ENCODE data around the gene WBP1. TPM values are rescaled to one million over a fixed set of nuclear protein-coding genes. Genes with fewer than 3 reads are reported as not detected.

Gene WBP1
- total RNA-seq, 1 experiment from 2014 or later = 40.8 TPM

DNA sequence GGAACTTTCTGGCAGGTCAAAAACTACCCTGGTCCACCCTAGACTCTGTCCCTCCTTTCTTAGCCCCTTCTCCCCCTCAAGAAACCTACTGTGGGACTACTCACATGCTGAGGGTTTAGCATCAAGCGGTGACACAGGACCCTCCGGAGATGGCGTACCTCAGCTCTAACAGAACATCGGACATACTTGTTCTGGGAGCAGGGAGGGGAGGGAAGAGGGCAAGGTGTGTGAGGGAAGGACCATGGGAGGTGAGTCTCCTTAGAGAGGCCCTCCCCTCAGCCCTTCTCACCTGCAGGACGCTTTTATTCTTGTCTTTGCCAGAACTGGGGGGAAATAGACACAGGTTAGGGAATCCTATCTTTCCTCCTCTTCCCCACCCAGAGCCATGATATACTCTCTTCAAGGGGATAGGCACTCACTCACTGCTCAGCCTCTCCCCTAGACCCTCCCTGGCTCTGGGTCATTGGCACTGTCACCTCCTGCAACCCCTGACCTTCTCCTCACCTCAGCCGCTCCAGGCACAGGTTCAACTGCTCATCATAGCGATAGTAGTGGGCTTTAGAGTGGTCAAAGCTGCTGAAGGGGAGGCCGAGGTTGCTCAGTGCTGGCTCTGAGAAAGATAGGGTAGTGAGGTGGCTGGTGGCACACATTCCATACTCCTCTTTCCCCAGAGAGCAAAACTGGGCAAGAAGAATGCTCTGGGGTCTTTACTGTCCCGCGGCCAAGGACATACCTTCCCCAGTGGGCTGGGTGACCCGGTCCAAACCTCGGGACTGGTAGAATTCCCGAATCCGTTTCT is 47.4 kb downstream of the WBP1 start:
- no peak for DNase-seq
- Histone ChIP-seq H3K4me1 (peaks cover 8% of the 10 kb centered on the region; the same call in 1 of the 2 replicates), H3K27me3 (no peaks in the 10 kb centered on the region), H3K9me3 (replicated peaks) (no peaks in the 10 kb centered on the region), H3K36me3 (no peaks in the 10 kb centered on the region), H3K27ac (no peak overlapping the region), H3K4me3 (no peak overlapping the region)

DNA sequence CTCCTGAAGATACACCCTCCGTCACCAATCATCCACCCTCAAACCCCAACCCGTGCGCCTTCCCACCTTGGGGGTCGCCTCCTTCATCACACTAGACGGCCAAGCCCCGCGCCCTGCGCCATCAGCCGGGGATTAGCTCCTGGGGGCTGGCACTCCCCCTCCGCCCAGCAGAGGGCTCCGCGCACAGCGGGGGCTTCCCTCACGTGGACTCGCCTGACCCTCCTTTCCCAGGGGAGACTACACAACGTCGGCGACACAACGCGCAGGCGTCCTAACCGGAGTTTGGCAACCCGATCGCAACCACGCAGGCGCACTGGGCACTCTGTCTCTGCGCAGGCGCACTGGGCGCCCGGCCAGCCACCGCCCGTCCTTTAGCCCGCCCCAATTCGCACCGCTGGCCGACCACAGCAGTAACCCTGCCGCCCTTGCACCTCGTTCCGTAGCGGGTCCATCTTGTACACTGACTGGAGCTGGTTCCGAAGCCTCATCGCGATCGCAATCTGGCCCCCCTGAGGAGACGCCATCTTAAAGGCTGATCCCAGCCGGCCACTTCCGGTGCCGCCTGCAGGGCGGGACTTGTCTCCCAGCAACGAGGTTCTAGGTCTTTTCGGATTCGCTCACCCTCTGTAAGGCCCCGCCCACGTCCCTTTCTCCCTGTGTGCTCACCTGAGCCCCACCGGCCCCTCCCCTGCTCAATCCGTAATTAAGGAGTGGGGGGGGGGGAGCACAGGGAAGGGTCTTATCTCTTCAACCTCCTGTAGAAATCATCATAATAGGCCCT is 49.1 kb downstream of the WBP1 start, which contains the start of gene PCGF1:
TSS of gene PCGF1 (minus strand) at position 551 of the 781 bp plus-strand sequence. CDS start at position 524, 27 bp downstream.
- no peaks in the 10 kb centered on the region for H3K9me3 ChIP-seq (replicated peaks)
- peak; percentile 99 for DNase-seq
- peak within 1 kb of the TSS; percentile 89 for H3K4me3 ChIP-seq
- peak within 1 kb of the TSS; percentile 95 for H3K27ac ChIP-seq
- H3K36me3 ChIP-seq = no peaks in the 10 kb centered on the region
- H3K4me1 ChIP-seq = peaks cover 8% of the 10 kb centered on the region; the same call in 1 of the 2 replicates
- no peaks in the 10 kb centered on the region for H3K27me3 ChIP-seq

DNA sequence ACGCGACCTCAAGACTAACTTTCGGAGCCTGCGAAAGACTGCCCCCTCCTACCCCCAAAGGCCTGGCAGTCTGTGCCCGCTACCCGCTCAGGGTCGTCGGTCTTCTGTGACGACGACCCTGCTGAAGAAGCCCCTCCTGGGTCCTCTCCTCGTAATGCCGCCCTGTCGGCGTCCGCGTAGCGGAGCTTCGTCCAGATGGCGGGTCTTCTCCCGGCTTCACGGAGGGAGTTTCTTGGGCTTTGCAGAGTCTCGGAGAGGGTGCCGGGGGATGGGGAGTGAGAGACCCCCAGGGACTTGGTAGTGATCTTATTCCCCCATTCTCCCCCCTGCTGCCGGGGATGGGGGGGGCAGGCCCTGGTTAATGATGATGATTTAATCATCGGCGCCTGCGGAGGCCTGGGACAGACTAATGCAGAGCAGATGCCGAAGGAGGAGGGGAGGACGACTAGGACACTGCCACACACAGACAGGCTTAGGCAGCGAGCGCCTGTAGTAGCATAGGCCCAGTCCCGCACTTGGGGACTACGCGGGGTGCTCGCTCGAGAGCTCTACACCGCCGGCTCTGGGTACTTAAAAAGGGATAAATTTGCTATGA is 49.8 kb downstream of the WBP1 start:
- peaks cover 8% of the 10 kb centered on the region; the same call in 1 of the 2 replicates for H3K4me1 ChIP-seq
- H3K4me3 ChIP-seq = peak overlapping the region; percentile 89
- no peaks in the 10 kb centered on the region for H3K27me3 ChIP-seq
- H3K36me3 ChIP-seq = no peaks in the 10 kb centered on the region
- peak overlapping the region; percentile 95 for H3K27ac ChIP-seq
- DNase-seq = peak; percentile 55 to 58
- no peaks in the 10 kb centered on the region for H3K9me3 ChIP-seq (replicated peaks)

GRCh38 chr2:74510272-74510671 is 52.0 kb downstream of the WBP1 start:
- H3K9me3 ChIP-seq (replicated peaks) = no peaks in the 10 kb centered on the region
- H3K4me3 ChIP-seq = no peak overlapping the region
- peaks cover 8% of the 10 kb centered on the region; the same call in 1 of the 2 replicates for H3K4me1 ChIP-seq
- H3K27me3 ChIP-seq = no peaks in the 10 kb centered on the region
- H3K36me3 ChIP-seq = no peaks in the 10 kb centered on the region
- H3K27ac ChIP-seq = no peak overlapping the region
- DNase-seq = no peak

Other genes starting within 250 kb of the WBP1 start
- gene SLC4A5, start 115.0 kb upstream of the WBP1 start, total RNA-seq (2014; rRNA removed; shearing (Covaris generic)) = 0.08 TPM in 1 of 2 replicates, not detected in the other
- 113 TPM in 2 replicates for gene DCTN1, start 78.1 kb upstream of the WBP1 start, total RNA-seq (2014; rRNA removed; shearing (Covaris generic))
- gene C2orf81, start 36.8 kb upstream of the WBP1 start, total RNA-seq (2014; rRNA removed; shearing (Covaris generic)) = 0.43 and 0.48 TPM in 2 replicates
- 28.3 and 33.1 TPM in 2 replicates for gene WDR54, start 36.7 kb upstream of the WBP1 start, total RNA-seq (2014; rRNA removed; shearing (Covaris generic))
- gene RTKN, start 16.5 kb upstream of the WBP1 start, total RNA-seq (2014; rRNA removed; shearing (Covaris generic)) = 47.4 and 50.4 TPM in 2 replicates
- 9.0 and 14.2 TPM in 2 replicates for gene INO80B, start 3.4 kb upstream of the WBP1 start, total RNA-seq (2014; rRNA removed; shearing (Covaris generic))
- 51.7 and 52.8 TPM in 2 replicates for gene MOGS, start 6.9 kb downstream of the WBP1 start, total RNA-seq (2014; rRNA removed; shearing (Covaris generic))
- gene MRPL53, start 14.2 kb downstream of the WBP1 start, total RNA-seq (2014; rRNA removed; shearing (Covaris generic)) = 49.6 and 62.0 TPM in 2 replicates
- 22.0 and 24.0 TPM in 2 replicates for gene CCDC142, start 24.6 kb downstream of the WBP1 start, total RNA-seq (2014; rRNA removed; shearing (Covaris generic))
- 14.9 and 21.0 TPM in 2 replicates for gene TTC31, start 24.6 kb downstream of the WBP1 start, total RNA-seq (2014; rRNA removed; shearing (Covaris generic))
- 0.58 and 1.3 TPM in 2 replicates for gene LBX2, start 41.2 kb downstream of the WBP1 start, total RNA-seq (2014; rRNA removed; shearing (Covaris generic))
- 23.8 and 30.5 TPM in 2 replicates for gene PCGF1, start 49.3 kb downstream of the WBP1 start, total RNA-seq (2014; rRNA removed; shearing (Covaris generic))
- not detected in 2 replicates for gene TLX2, start 56.0 kb downstream of the WBP1 start, total RNA-seq (2014; rRNA removed; shearing (Covaris generic))
- 0.30 and 0.61 TPM in 2 replicates for gene DQX1, start 67.8 kb downstream of the WBP1 start, total RNA-seq (2014; rRNA removed; shearing (Covaris generic))
- gene AUP1, start 71.3 kb downstream of the WBP1 start, total RNA-seq (2014; rRNA removed; shearing (Covaris generic)) = 125 and 132 TPM in 2 replicates
- gene HTRA2, start 71.5 kb downstream of the WBP1 start, total RNA-seq (2014; rRNA removed; shearing (Covaris generic)) = 42.6 and 46.3 TPM in 2 replicates
- gene LOXL3, start 95.5 kb downstream of the WBP1 start, total RNA-seq (2014; rRNA removed; shearing (Covaris generic)) = 16.8 and 19.0 TPM in 2 replicates
- gene DOK1, start 96.3 kb downstream of the WBP1 start, total RNA-seq (2014; rRNA removed; shearing (Covaris generic)) = 1.7 and 4.4 TPM in 2 replicates
- gene M1AP, start 189.9 kb downstream of the WBP1 start, total RNA-seq (2014; rRNA removed; shearing (Covaris generic)) = not detected in 2 replicates
- gene SEMA4F, start 195.8 kb downstream of the WBP1 start, total RNA-seq (2014; rRNA removed; shearing (Covaris generic)) = 3.9 and 5.6 TPM in 2 replicates